ENCODE measurements around the gene FAM169A.
"Not testable (repeated sequence)": the region's sequence is repeated elsewhere in the genome, so short reads cannot be mapped to it uniquely, and the experiment has no call there.

The FAM169A gene

GRCh38 chr5:74869414-74869813 lies 3.2 kb upstream of the FAM169A start:
- H3K4me3 ChIP-seq (ENCODE audit: low read depth, low read length): not testable (repeated sequence)

- peak overlapping the region; percentile 76 for H3K4me3 ChIP-seq (ENCODE audit: low read depth, low read length)
Observed at GRCh38 chr5:74866596-74867162, 492 bp upstream of the FAM169A start.

- peak overlapping the region; percentile 76 for H3K4me3 ChIP-seq (ENCODE audit: low read depth, low read length)
Observed at GRCh38 chr5:74865256-74865803, 857 bp downstream of the FAM169A start.

GRCh38 chr5:74864823-74865222 lies 1.4 kb downstream of the FAM169A start:
- H3K4me3 ChIP-seq (ENCODE audit: low read depth, low read length): peak overlapping the region; percentile 76

GRCh38 chr5:74863726-74864125 lies 2.5 kb downstream of the FAM169A start:
- peak overlapping the region; percentile 8 for H3K4me3 ChIP-seq (ENCODE audit: low read depth, low read length)

GRCh38 chr5:74862221-74862620 lies 4.0 kb downstream of the FAM169A start:
- no peak overlapping the region for H3K4me3 ChIP-seq (ENCODE audit: low read depth, low read length)

- not testable (repeated sequence) for H3K4me3 ChIP-seq (ENCODE audit: low read depth, low read length)
Observed at GRCh38 chr5:74856975-74857374, 9.2 kb downstream of the FAM169A start.

GRCh38 chr5:74853256-74853655 lies 12.9 kb downstream of the FAM169A start:
- H3K4me3 ChIP-seq (ENCODE audit: low read depth, low read length): no peak overlapping the region

- no peak overlapping the region for H3K4me3 ChIP-seq (ENCODE audit: low read depth, low read length)
Observed at GRCh38 chr5:74851684-74852353, 14.4 kb downstream of the FAM169A start.

GRCh38 chr5:74850789-74851425 lies 15.3 kb downstream of the FAM169A start:
- no peak overlapping the region for H3K4me3 ChIP-seq (ENCODE audit: low read depth, low read length)

- no peak overlapping the region for H3K4me3 ChIP-seq (ENCODE audit: low read depth, low read length)
Observed at GRCh38 chr5:74850030-74850429, 16.2 kb downstream of the FAM169A start.

- no peak overlapping the region for H3K4me3 ChIP-seq (ENCODE audit: low read depth, low read length)
Observed at GRCh38 chr5:74848553-74849025, 17.6 kb downstream of the FAM169A start.

GRCh38 chr5:74839229-74839628 lies 27.0 kb downstream of the FAM169A start:
- H3K4me3 ChIP-seq (ENCODE audit: low read depth, low read length): no peak overlapping the region

GRCh38 chr5:74838262-74838661 lies 27.9 kb downstream of the FAM169A start:
- H3K4me3 ChIP-seq (ENCODE audit: low read depth, low read length): no peak overlapping the region

- no peak overlapping the region for H3K4me3 ChIP-seq (ENCODE audit: low read depth, low read length)
Observed at GRCh38 chr5:74837115-74837514, 29.1 kb downstream of the FAM169A start.

GRCh38 chr5:74833537-74834266 lies 32.5 kb downstream of the FAM169A start:
- no peak overlapping the region for H3K4me3 ChIP-seq (ENCODE audit: low read depth, low read length)

- no peak overlapping the region for H3K4me3 ChIP-seq (ENCODE audit: low read depth, low read length)
Observed at GRCh38 chr5:74829413-74829812, 36.8 kb downstream of the FAM169A start.

GRCh38 chr5:74822288-74822687 lies 43.9 kb downstream of the FAM169A start:
- H3K4me3 ChIP-seq (ENCODE audit: low read depth, low read length): no peak overlapping the region

GRCh38 chr5:74816875-74817274 lies 49.3 kb downstream of the FAM169A start:
- H3K4me3 ChIP-seq (ENCODE audit: low read depth, low read length): no peak overlapping the region

GRCh38 chr5:74810915-74811314 lies 55.3 kb downstream of the FAM169A start:
- H3K4me3 ChIP-seq (ENCODE audit: low read depth, low read length): no peak overlapping the region

GRCh38 chr5:74801941-74802340 lies 64.2 kb downstream of the FAM169A start:
- no peak overlapping the region for H3K4me3 ChIP-seq (ENCODE audit: low read depth, low read length)

All from iPS-11a (cell line).